ENCODE results near the gene COBLL1. TPM values are rescaled to one million over a fixed set of nuclear protein-coding genes. Genes with fewer than 3 reads are reported as not detected.

Gene COBLL1
- total and polyA plus RNA-seq, 8 donors = 11.8 to 129 (median 58.3) TPM

DNA sequence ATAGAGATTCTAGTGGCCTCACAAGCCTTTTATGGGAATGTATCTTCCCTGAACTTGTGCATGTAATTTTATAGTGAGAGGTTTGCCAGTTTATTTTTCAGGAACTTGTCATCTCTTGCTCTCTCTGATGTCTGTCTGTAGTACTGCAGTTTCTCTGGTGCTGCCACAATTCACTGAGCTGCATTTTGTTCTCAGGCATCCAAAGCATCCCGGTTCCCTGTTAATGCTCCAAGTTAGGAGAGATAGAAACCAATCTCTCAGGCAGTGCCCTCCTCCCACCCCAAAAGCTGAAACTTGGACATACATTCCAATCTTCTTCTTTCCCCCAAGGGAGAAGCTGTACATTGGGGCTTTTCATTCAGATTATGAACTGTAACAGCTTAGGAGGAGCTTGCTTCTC is 190.3 kb downstream of the COBLL1 start:
- 69 to 81% (median 74%) methylated on average over 1 of the region's 1 CpG for WGBS, 5 donors
- no peak overlapping the region for H3K4me3 ChIP-seq
- H3K9me3 ChIP-seq = peaks cover 0 to 59% (median 34%) of the 10 kb centered on the region in 4 donors
- no peaks in the 10 kb centered on the region for H3K4me1 ChIP-seq
- intact Hi-C loops (cut with DNase I; ENCODE audit: low total_unique reads) = no loop called here
- no peaks in the 10 kb centered on the region for H3K27me3 ChIP-seq
- no peaks in the 10 kb centered on the region for H3K36me3 ChIP-seq
- no peak for TF ChIP-seq POLR2A (IDR thresholded peaks at IDR 0.05)
- no peak for TF ChIP-seq POLR2AphosphoS5 (IDR thresholded peaks at IDR 0.05)
- no peak for TF ChIP-seq EP300 (IDR thresholded peaks at IDR 0.05)
- TF ChIP-seq, protein P1, sequence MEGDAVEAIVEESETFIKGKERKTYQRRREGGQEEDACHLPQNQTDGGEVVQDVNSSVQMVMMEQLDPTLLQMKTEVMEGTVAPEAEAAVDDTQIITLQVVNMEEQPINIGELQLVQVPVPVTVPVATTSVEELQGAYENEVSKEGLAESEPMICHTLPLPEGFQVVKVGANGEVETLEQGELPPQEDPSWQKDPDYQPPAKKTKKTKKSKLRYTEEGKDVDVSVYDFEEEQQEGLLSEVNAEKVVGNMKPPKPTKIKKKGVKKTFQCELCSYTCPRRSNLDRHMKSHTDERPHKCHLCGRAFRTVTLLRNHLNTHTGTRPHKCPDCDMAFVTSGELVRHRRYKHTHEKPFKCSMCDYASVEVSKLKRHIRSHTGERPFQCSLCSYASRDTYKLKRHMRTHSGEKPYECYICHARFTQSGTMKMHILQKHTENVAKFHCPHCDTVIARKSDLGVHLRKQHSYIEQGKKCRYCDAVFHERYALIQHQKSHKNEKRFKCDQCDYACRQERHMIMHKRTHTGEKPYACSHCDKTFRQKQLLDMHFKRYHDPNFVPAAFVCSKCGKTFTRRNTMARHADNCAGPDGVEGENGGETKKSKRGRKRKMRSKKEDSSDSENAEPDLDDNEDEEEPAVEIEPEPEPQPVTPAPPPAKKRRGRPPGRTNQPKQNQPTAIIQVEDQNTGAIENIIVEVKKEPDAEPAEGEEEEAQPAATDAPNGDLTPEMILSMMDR (IDR thresholded peaks at IDR 0.05) = no peak
- no peak overlapping the region for H3K27ac ChIP-seq
- DNase-seq = no peak

DNA sequence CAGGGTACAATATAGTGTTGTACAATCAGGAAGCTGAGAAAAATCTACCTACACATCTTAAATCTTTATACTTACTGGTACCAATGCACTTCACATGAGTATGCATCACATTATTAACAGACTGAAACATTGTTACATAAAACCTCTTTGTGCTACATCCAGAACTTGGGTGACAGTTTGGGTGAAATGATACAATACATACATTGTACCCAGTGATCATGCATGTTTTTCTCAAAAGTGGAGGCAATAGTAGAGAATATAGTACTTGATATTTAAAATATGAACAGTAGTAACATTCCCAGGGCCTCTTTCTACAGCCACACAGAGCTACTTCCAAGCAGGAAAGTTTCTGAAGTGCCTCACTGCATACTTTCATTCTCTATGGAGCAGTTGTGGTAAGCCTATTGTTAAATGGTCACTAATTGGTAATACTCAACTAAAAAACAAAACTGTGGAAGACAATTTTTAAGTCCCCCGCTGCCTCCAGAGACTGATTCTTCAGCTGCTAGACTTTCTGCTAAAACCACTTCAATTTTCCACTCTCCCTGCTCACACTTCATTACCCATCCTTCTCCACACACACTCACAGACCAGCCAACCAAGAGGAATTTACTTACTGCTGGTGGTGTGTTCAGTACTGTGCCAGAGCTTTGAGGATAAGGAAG is 197.5 kb downstream of the COBLL1 start:
- 88 to 98% (median 93%) methylated on average over 1 of the region's 1 CpG for WGBS, 5 donors
- H3K4me3 ChIP-seq = no peak overlapping the region
- TF ChIP-seq POLR2AphosphoS5 (IDR thresholded peaks at IDR 0.05) = no peak
- no peak for TF ChIP-seq POLR2A (IDR thresholded peaks at IDR 0.05)
- TF ChIP-seq EP300 (IDR thresholded peaks at IDR 0.05) = no peak
- TF ChIP-seq, protein P1 (IDR thresholded peaks at IDR 0.05) = no peak
- no peaks in the 10 kb centered on the region for H3K27me3 ChIP-seq
- H3K9me3 ChIP-seq = peaks cover 0 to 17% (median 12%) of the 10 kb centered on the region in 4 donors
- H3K36me3 ChIP-seq = no peaks in the 10 kb centered on the region
- H3K27ac ChIP-seq = no peak overlapping the region
- intact Hi-C loops (cut with DNase I; ENCODE audit: low total_unique reads) = no loop called here
- H3K4me1 ChIP-seq = no peaks in the 10 kb centered on the region
- no peak for DNase-seq

DNA sequence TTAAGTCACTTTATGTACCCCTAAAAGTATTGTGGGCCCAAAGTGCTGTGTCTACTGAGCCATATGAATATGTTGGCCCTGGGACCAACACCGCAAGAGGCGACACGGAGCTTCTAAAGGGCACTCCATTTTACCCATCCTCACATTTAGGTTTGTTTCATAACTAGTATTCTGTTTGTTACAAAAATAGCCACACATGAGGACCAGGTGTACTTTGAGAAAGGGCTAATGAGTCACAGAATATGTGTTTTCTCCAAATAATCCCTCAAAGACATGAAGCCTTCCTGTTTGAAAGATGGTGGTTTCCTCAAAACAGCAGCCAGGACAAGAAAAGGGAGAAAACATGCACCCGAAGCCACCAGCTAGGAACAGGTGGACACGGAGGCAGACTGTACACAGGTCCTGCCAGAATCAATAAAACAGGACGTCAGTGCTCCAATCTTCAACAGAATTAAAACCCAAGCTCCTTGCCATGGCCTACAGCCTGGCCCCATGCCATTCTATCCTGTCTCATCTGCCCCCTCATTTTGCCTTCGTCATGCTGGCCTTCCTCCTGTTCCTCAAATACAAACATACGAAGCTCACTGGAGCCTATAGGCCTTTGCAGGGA is 198.6 kb downstream of the COBLL1 start:
- TF ChIP-seq, protein P1 (IDR thresholded peaks at IDR 0.05) = no peak
- no peak for TF ChIP-seq POLR2A (IDR thresholded peaks at IDR 0.05)
- TF ChIP-seq EP300 (IDR thresholded peaks at IDR 0.05) = no peak
- no peak for TF ChIP-seq POLR2AphosphoS5 (IDR thresholded peaks at IDR 0.05)
- 83 to 90% (median 89%) methylated on average over 8 of the region's 8 CpGs for WGBS, 5 donors
- H3K27ac ChIP-seq = no peak overlapping the region
- intact Hi-C loops (cut with DNase I; ENCODE audit: low total_unique reads) = no loop called here
- no peaks in the 10 kb centered on the region for H3K27me3 ChIP-seq
- H3K9me3 ChIP-seq = peaks cover 0 to 5% (median 3%) of the 10 kb centered on the region in 4 donors
- no peak overlapping the region for H3K4me3 ChIP-seq
- no peak for DNase-seq
- no peaks in the 10 kb centered on the region for H3K4me1 ChIP-seq
- H3K36me3 ChIP-seq = no peaks in the 10 kb centered on the region

DNA sequence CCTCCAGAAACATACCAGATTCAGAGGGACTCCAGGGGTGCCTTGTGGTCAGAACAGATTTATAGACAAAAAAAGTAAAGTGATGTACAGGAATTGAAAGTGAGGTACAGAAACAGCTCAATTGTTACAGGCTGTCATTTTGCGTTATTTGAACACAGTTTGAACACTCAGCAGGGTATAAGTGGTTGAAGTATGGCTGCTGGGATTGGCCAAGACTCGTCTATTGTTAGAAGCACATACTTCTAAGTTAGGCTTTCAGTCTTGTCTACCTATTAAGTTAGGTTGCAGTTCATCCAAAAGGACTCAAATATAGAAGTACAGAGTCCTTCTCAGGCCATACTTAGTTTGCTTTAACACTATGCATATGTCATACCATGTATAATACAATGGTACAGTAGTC is 199.4 kb downstream of the COBLL1 start:
- H3K4me1 ChIP-seq = no peaks in the 10 kb centered on the region
- DNase-seq = no peak
- WGBS, 5 donors = 80 to 96% (median 90%) methylated on average over 2 of the region's 2 CpGs
- no peak overlapping the region for H3K4me3 ChIP-seq
- H3K9me3 ChIP-seq = no peaks in the 10 kb centered on the region
- no peaks in the 10 kb centered on the region for H3K36me3 ChIP-seq
- intact Hi-C loops (cut with DNase I; ENCODE audit: low total_unique reads) = no loop called here
- TF ChIP-seq, protein P1 (IDR thresholded peaks at IDR 0.05) = no peak
- TF ChIP-seq EP300 (IDR thresholded peaks at IDR 0.05) (no peak), POLR2AphosphoS5 (IDR thresholded peaks at IDR 0.05) (no peak), POLR2A (IDR thresholded peaks at IDR 0.05) (no peak)
- H3K27ac ChIP-seq = no peak overlapping the region
- no peaks in the 10 kb centered on the region for H3K27me3 ChIP-seq

Small RNAs within 50 kb of the gene (small RNA-seq; reads per million reads assigned to genes)
- 0 reads per million in 4 donors for gene RNA5SP110
- gene SNORA70F = 0 reads per million in 4 donors

Other genes starting within 250 kb of the COBLL1 start
- gene GRB14, start 220.3 kb downstream of the COBLL1 start, total RNA-seq = 10 to 100 TPM in 1 of 5 donors, 1 to 10 TPM in 2, not detected in 2; 3.9 to 32.7 (median 5.7) TPM
- 1 to 10 TPM in 2 of 3 donors, under 1 TPM in 1; 0.62 to 2.7 (median 1.3) TPM for gene GRB14, start 220.3 kb downstream of the COBLL1 start, polyA plus RNA-seq
- gene SLC38A11, start 113.7 kb upstream of the COBLL1 start, total RNA-seq = 10 to 100 TPM in 2 of 5 donors, 1 to 10 TPM in 2, not detected in 1; 1.3 to 54.3 (median 13.0) TPM
- gene SLC38A11, start 113.7 kb upstream of the COBLL1 start, polyA plus RNA-seq = 1 to 10 TPM; 1.5 to 5.3 (median 1.5) TPM